Activated T-helper 1 cell treated with anti-CD3 and anti-CD28 coated beads, Interleukin-12 subunit alpha, Interleukin-12 subunit beta, Interleukin-2, Interleukin-4 antibody, amounts not matched to agents 30 ng/mL and 10 ng/mL and 1 ng/mL, durations not matched to agents 14 hours and 24 hours and 36 hours (primary cell): ENCODE results near the gene PTPRK. TPM values are rescaled to one million over a fixed set of nuclear protein-coding genes. Genes with fewer than 3 reads are reported as not detected.

Experiments used
- DNase-seq: peaks from one replicate; pipeline ENCODE4 v3.0.0; 2021; ENCODE audit warnings: low spot score
- H3K27ac Mint-ChIP-seq: one replicate; pipeline ENCODE4 v1.8.0; 2021; ENCODE audit warnings: mild to moderate bottlenecking, mixed read lengths
- H3K27me3 Mint-ChIP-seq: one replicate; pipeline ENCODE4 v1.8.0; 2022; ENCODE audit warnings: mild to moderate bottlenecking, moderate library complexity, mixed read lengths; ENCODE audit not compliant: insufficient read depth
- H3K36me3 Mint-ChIP-seq: one replicate; pipeline ENCODE4 v1.8.0; 2021; ENCODE audit warnings: low read depth, mixed read lengths
- H3K4me1 Mint-ChIP-seq: one replicate; pipeline ENCODE4 v1.8.0; 2021; ENCODE audit warnings: low read depth, mixed read lengths
- H3K4me3 Mint-ChIP-seq: one replicate; pipeline ENCODE4 v1.8.0; 2021; ENCODE audit warnings: mild to moderate bottlenecking, moderate library complexity, mixed read lengths
- H3K9me3 Mint-ChIP-seq: one replicate; pipeline ENCODE4 v1.8.0; 2021; ENCODE audit warnings: mixed read lengths
- intact Hi-C: fragments of 100-400 bp; cut with micrococcal nuclease; formaldehyde crosslinking; loops from one replicate; pipeline ENCODE4 v1.15.1; 2024
- total RNA-seq: library from RNA; stranded (reverse); gene quantifications from 2 replicates; pipeline ENCODE4 v1.2.3, GENCODE V29; 2022

Gene PTPRK
- total RNA-seq, 1 donor from 2014 or later, result 3.2 TPM

DNA sequence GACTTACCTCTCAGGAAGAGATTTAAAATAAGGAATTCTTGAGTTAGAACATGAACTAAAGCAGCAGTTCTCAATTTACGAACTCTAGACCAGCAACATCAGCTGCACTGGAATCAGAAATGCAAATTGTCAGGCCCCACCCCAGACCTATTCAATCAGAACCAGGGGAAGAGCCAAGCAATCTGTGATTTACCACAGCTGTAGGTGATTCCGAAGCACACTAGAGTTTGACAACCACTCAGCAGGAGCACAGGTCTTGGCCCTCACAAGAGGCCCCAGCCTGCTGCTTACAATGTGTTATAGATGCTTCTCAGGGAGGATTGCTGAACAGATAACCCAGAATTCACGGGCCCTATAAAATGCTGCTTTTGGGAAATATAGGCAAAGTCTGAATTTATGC, 279.2 kb downstream of the PTPRK start:
- Mint-ChIP-seq H3K27me3 (peaks cover 2% of the 10 kb centered on the region), H3K4me3 (no peak overlapping the region), H3K27ac (no peak overlapping the region), H3K9me3 (no peaks in the 10 kb centered on the region), H3K4me1 (peaks cover 14% of the 10 kb centered on the region), H3K36me3 (no peaks in the 10 kb centered on the region)
- intact Hi-C loops, result no loop called here
- no peak for DNase-seq

DNA sequence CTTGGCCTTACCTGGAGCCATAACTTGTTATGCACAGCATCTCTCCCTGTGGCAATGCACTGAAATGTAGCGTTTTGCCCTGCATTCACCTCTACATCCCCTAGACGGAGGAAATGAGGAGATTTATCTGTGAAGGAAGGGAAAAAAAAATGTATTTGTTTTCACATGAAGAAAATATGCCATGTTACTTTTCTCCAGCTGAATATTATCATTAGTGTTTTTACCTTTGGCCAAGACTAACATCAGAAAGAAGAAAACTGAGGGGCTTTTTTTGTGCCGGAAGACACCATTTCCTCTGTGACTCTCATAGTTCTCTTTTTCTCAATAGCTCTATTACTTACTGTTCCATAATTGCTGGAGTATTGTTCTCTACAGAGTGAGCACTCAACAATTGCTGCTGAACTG, 280.4 kb downstream of the PTPRK start:
- Mint-ChIP-seq H3K4me3 (no peak overlapping the region), H3K4me1 (peaks cover 14% of the 10 kb centered on the region), H3K36me3 (no peaks in the 10 kb centered on the region), H3K27ac (no peak overlapping the region), H3K9me3 (no peaks in the 10 kb centered on the region), H3K27me3 (peaks cover 2% of the 10 kb centered on the region)
- no peak for DNase-seq
- intact Hi-C loops, result no loop called here

DNA sequence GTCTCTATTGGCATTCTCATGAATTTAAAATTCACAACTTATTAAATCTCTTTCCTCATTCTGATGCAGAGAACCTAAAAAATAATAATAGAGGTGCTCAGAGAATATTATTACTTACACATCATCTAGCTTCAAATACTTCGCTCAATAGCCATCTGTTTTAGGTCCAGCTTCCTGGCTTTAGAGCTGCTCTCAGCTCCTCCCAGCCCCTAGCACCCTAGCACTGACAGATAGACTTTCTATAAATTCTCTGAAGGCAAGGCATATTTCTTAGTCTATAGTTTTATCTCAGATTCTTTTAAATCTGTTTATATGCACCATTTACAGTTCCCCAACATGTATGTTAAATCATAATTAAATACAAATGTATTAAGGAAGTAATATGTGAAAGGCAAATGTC, 281.3 kb downstream of the PTPRK start:
- no peak for DNase-seq
- Mint-ChIP-seq H3K27me3 (peaks cover 2% of the 10 kb centered on the region), H3K4me3 (no peak overlapping the region), H3K27ac (no peak overlapping the region), H3K4me1 (peaks cover 7% of the 10 kb centered on the region), H3K9me3 (no peaks in the 10 kb centered on the region), H3K36me3 (no peaks in the 10 kb centered on the region)
- intact Hi-C loops, result no loop called here

DNA sequence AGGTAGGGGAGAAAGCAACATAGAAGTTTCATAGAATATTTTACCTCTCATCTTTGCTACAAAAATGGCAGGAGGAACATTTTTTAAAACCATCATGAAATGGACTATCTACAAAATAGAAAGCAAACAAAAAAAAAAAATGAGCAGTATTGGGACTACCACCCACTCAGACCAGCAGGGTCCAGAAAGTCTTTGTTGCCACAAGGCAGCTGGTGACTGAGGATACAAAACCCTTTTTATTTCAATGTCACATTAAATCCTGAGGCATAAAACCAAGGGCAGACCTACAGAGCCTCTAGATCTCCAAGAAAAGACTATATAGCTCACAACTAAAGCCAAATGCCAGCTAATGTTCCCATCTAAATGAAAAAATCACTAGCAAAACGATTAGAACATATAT, 282.2 kb downstream of the PTPRK start:
- Mint-ChIP-seq H3K27ac (no peak overlapping the region), H3K4me3 (no peak overlapping the region), H3K27me3 (peaks cover 2% of the 10 kb centered on the region), H3K36me3 (no peaks in the 10 kb centered on the region), H3K9me3 (no peaks in the 10 kb centered on the region), H3K4me1 (peaks cover 7% of the 10 kb centered on the region)
- DNase-seq, result no peak
- intact Hi-C loops, result no loop called here

DNA sequence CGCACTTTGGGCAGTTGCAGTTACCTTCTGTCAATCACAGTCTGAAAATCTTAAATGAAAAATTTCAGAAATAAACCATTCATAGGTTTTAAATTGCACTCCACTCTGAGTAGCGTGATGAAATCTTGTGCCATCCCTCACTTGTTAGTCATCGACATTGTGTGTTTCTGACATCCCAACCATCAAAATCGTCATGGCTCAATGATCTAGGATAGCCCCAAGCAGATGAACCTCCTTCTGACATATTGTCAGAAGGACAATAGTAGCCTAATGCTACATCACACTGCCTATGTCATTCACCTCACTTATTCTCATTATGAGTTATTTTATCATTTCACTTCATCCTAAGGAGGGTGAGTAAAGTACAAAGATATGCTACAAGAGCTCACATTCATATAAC, 284.8 kb downstream of the PTPRK start:
- intact Hi-C loops, result no loop called here
- peaks cover 7% of the 10 kb centered on the region for H3K4me1 Mint-ChIP-seq
- no peak for DNase-seq
- H3K4me3 Mint-ChIP-seq, result no peak overlapping the region
- H3K9me3 Mint-ChIP-seq, result no peaks in the 10 kb centered on the region
- no peak overlapping the region for H3K27ac Mint-ChIP-seq
- H3K36me3 Mint-ChIP-seq, result no peaks in the 10 kb centered on the region
- H3K27me3 Mint-ChIP-seq, result peaks cover 2% of the 10 kb centered on the region

DNA sequence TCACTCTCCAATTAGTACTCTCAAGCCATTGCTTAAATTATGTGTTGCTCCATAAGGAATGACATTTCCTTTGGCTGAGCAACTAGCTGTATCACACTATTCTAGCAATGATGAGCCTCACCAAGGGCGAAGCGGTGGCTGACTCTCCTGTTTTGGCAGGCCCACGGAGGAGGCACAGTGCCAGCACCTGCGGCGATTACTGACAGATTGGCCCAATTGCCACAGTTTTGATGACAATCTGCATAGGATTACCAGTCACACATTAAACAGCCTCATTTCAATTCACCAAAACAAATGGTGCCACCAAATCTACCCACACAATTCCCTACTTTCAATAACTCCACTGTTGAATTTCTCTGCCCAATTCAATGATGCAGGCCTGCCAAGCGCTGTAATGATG, 286.9 kb downstream of the PTPRK start:
- Mint-ChIP-seq H3K36me3 (no peaks in the 10 kb centered on the region), H3K27ac (no peak overlapping the region), H3K4me1 (no peaks in the 10 kb centered on the region), H3K4me3 (no peak overlapping the region), H3K27me3 (no peaks in the 10 kb centered on the region), H3K9me3 (no peaks in the 10 kb centered on the region)
- DNase-seq, result no peak
- intact Hi-C loops, result no loop called here

DNA sequence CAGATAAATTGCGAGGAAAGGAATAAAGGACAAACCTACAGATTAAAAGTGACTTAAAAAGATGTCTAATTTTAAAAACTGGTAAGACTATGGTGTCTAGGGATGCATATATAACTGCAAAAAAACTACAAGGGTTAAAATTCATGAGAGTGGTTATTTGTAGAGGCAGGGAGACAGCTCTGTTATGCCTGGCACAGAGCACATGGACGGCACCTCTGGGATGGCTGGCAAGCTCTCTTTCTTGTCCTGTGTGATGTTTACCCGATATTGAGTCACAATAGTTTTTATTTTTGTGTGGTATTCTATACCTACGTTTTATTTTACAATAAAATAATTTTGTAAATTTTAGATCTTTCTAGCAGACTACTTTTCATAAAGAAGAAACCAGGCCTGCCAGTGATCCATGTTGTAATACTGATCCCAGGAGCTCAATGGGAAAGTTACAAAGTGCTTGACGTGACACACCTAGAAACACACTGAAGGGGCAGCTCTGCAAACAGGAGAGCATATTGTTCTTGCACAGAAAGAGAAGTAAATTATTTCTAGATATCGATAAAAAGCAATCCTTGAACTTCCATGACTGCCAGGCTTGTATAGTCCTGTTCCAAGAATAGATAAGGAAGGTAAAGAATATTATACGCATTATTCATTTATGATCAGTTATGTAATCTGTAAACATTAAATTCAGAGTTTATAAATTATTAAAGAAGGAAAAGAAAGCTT, 290.0 kb downstream of the PTPRK start:
- H3K4me3 Mint-ChIP-seq, result no peak overlapping the region
- no peaks in the 10 kb centered on the region for H3K4me1 Mint-ChIP-seq
- DNase-seq, result no peak
- H3K27me3 Mint-ChIP-seq, result peaks cover 2% of the 10 kb centered on the region
- no peaks in the 10 kb centered on the region for H3K36me3 Mint-ChIP-seq
- intact Hi-C loops, result no loop called here
- H3K27ac Mint-ChIP-seq, result no peak overlapping the region
- H3K9me3 Mint-ChIP-seq, result no peaks in the 10 kb centered on the region

DNA sequence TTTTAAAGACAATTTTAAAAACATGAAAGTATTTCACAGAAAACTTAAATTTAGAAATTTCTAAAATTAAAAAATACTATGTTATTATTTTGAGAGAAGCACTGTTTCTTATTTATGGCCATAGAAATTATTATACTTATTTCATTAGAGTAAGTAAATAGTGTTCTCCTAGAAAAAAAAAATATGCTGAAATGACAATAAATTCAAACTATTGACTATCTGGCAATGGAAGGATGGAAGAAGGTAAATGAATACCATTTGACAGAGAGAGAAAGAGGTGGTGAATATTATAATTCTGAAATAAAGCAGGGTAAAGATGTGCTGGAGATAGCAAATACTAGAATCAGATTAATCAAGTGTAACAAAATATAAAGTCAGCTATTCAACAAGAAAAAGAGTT, 294.8 kb downstream of the PTPRK start:
- DNase-seq, result no peak
- Mint-ChIP-seq H3K9me3 (no peaks in the 10 kb centered on the region), H3K36me3 (no peaks in the 10 kb centered on the region), H3K27ac (no peak overlapping the region), H3K4me1 (no peaks in the 10 kb centered on the region), H3K4me3 (no peak overlapping the region), H3K27me3 (peaks cover 2% of the 10 kb centered on the region)
- intact Hi-C loops, result no loop called here

DNA sequence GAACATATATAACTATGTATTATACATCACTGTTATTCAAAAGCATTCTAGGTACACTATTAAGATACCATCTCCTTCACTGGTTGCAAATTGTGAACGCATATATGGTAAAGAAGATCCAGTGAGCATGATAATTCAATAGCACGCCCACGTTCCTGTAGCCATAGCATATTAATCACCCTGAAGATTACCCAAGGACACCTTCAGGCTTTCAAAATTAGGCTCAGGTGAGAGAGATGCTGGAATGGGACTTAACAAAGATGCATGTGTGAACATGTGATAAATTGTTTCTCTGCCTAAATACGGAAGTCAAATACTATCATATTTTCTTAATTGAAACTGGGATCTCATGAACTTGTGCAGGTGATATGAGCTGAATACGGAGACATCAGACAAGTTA, 303.5 kb downstream of the PTPRK start:
- no peak overlapping the region for H3K4me3 Mint-ChIP-seq
- no peak overlapping the region for H3K27ac Mint-ChIP-seq
- H3K27me3 Mint-ChIP-seq, result no peaks in the 10 kb centered on the region
- no peaks in the 10 kb centered on the region for H3K9me3 Mint-ChIP-seq
- DNase-seq, result no peak
- no peaks in the 10 kb centered on the region for H3K36me3 Mint-ChIP-seq
- intact Hi-C loops, result no loop called here
- no peaks in the 10 kb centered on the region for H3K4me1 Mint-ChIP-seq

DNA sequence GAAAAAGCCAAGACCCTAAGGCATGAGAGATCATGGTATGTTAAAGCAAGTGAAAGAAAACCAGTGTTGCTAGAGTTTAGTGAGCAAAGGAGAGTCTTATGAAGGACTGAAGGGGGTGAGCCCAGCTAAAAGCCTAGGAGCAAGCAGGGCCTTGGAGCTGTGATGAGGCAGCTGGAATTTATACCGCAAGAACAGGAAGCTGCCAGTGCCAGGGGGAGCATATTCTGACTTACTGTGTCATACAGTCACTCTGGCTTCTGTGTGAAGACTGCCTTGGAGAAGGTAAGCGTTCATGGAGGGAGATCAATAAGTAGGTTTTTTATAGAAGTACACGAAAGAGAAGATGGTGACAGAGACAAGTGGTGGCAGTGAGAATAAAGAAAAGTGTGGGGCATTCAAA, 310.6 kb downstream of the PTPRK start:
- Mint-ChIP-seq H3K4me3 (no peak overlapping the region), H3K27ac (no peak overlapping the region), H3K4me1 (no peaks in the 10 kb centered on the region), H3K36me3 (no peaks in the 10 kb centered on the region), H3K27me3 (peaks cover 2% of the 10 kb centered on the region), H3K9me3 (peaks cover 4% of the 10 kb centered on the region)
- no peak for DNase-seq
- intact Hi-C loops, result no loop called here

DNA sequence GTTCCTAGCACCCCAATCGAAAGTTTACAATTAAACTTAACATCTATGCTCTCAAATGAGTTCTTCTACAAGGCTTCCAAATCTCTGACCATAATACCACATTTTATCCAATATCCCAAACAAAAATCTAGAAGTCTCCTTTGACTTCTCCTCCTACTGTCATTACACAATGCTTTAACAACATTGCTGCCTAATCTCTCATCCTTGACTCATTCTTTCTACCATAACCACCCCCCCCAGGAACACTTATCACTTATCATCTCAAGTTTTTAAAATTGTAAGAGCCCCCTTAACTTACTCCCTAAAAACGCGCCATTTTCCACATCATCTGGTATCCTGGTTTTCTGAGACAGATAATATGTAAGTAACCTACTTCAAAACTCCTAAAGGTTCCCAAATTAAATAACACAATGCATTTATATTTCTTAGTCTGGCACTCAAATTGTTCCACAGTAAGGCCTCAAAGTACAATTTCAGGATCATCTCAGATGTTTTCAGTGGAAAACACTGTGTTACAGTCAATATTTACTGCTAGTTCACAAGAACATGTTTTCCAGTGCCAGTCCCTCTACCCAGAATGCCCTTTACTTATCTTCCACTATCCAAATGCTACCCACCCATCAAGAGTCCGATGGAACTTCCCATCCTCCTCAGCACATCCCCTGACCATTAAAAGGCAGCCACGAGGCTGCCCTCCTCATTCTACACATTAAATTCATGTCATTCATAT, 311.4 kb downstream of the PTPRK start:
- Mint-ChIP-seq H3K4me1 (no peaks in the 10 kb centered on the region), H3K27me3 (peaks cover 2% of the 10 kb centered on the region), H3K27ac (no peak overlapping the region), H3K4me3 (no peak overlapping the region), H3K36me3 (no peaks in the 10 kb centered on the region), H3K9me3 (peaks cover 4% of the 10 kb centered on the region)
- DNase-seq, result no peak
- intact Hi-C loops, result no loop called here

DNA sequence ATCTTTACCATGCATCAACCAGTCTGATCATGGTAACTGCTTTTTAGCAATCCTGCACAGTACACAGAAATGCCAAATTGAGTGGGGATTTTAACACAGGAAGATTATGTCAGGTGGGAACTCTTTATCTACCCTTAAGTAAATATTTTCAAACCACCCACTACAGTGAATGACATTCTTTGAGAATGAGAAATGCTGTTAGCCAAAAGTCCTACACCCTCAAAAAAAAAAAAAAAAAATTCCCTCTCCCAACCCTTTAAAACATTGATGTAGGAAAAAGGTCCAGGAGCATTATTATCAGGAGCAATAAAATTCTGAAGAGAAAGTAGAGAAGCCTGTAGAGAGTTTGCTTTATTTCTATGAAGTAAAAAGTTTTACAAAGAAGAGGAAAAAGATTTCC, 312.3 kb downstream of the PTPRK start:
- peaks cover 5% of the 10 kb centered on the region for H3K9me3 Mint-ChIP-seq
- no peaks in the 10 kb centered on the region for H3K36me3 Mint-ChIP-seq
- H3K4me1 Mint-ChIP-seq, result no peaks in the 10 kb centered on the region
- H3K27ac Mint-ChIP-seq, result no peak overlapping the region
- H3K4me3 Mint-ChIP-seq, result no peak overlapping the region
- peaks cover 2% of the 10 kb centered on the region for H3K27me3 Mint-ChIP-seq
- no peak for DNase-seq
- intact Hi-C loops, result no loop called here

DNA sequence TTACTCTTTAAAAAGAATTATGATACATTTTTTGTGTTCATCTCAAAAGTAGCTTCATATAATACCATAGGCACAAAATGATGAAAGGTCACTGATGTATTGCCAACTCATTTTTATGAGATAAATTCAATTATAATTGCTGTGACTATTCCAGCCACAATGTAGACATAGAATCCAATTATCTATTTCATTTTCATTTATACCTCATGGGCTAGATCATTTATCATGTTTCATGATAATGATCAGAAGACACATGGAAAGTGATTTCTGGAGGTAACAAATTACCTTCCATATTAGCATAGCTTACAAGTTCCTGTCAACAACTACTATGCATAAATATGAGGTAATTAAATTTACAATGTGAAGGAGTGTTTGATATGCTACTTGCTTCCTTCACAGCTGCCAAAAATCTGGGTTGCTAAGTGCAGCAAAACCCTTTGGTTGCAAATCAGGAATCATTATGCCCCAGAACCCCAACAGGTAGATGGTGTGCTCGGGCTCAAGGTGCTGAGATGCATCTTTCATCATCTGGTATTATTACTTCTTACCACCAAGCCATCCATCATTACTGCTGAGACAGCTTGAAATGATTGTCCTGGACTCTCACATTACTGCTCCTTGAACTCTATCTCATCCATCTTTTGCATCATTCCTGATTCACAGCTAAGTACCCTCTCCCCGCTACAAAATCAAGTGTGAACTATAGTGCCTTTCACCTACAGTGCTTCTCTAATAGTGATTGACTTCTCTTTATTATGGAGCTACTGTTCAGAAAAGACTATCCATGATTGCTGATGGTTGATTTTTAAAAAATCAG, 313.6 kb downstream of the PTPRK start:
- intact Hi-C loops, result no loop called here
- DNase-seq, result no peak
- no peaks in the 10 kb centered on the region for H3K4me1 Mint-ChIP-seq
- H3K36me3 Mint-ChIP-seq, result no peaks in the 10 kb centered on the region
- H3K4me3 Mint-ChIP-seq, result no peak overlapping the region
- H3K9me3 Mint-ChIP-seq, result peaks cover 8% of the 10 kb centered on the region
- peaks cover 2% of the 10 kb centered on the region for H3K27me3 Mint-ChIP-seq
- H3K27ac Mint-ChIP-seq, result no peak overlapping the region
